Left lung (tissue), 10 donors: ENCODE measurements around the gene BATF. TPM values are rescaled to one million over a fixed set of nuclear protein-coding genes. Genes with fewer than 3 reads are reported as not detected.

ENCODE experiments used
- ATAC-seq: fragments of 200-7000 bp; cut with Tn5 transposase; one replicate; pipeline ENCODE4 v1.9.1; 2020; ENCODE audit warnings: moderate library complexity
- DNase-seq, 4 donors: peaks; one replicate each; pipeline ENCODE4 v3.0.0-alpha.2; 2013 to 2020
- H3K27ac ChIP-seq, 2 donors: fragments of 200-600 bp; sonication (generic) in 1 of 2; one replicate each; pipeline versions ENCODE4 v1.5.0 to v1.8.0; 2020 to 2021
- H3K27me3 ChIP-seq, 2 donors: fragments of 200-600 bp; sonication (generic) in 1 of 2; one replicate each; pipeline versions ENCODE4 v1.5.0 to v1.8.0; 2020 to 2021
- H3K36me3 ChIP-seq, 2 donors: fragments of 200-600 bp; sonication (generic) in 1 of 2; one replicate each; pipeline versions ENCODE4 v1.5.0 to v1.8.0; 2020 to 2021
- H3K4me1 ChIP-seq, 2 donors: fragments of 200-600 bp; one replicate each; pipeline ENCODE4 v1.8.0; 2021
- H3K4me3 ChIP-seq, 2 donors: fragments of 200-600 bp; sonication (generic) in 1 of 2; one replicate each; pipeline versions ENCODE4 v1.5.0 to v1.8.0; 2020 to 2021; ENCODE audit warnings: mild to moderate bottlenecking in 1 of 2
- H3K9me3 ChIP-seq, 2 donors: fragments of 200-600 bp; sonication (generic) in 1 of 2; one replicate each; pipeline versions ENCODE4 v1.5.0 to v1.8.0; 2020 to 2021
- intact Hi-C, 2 donors: fragments of 100-400 bp; cut with DNase I; formaldehyde crosslinking; loops; one replicate each; pipeline versions ENCODE4 v1.11.2 to v1.14.2; 2022
- polyA plus RNA-seq, 6 donors: library from polyadenylated mRNA; unstranded; fragments of 120-200 nt; gene quantifications; one replicate each; pipeline ENCODE4 v1.2.1, GENCODE V29; 2013; ENCODE audit not compliant: insufficient read length in 6 of 6
- total RNA-seq, 2 donors: library from RNA; stranded (reverse); fragmentation: NEBNext Ultra II Directional; extraction: Animal tissue kit (Norgen Biotek cat#: 25700); gene quantifications; one replicate each; pipeline ENCODE4 v1.2.1, GENCODE V29; 2021
- TF ChIP-seq, protein P1 (sequence below), 2 donors: fragments of 200-600 bp; sonication (generic) in 1 of 2; IDR thresholded peaks; one replicate each; pipeline versions ENCODE4 v1.5.0 to v1.8.0; 2021; ENCODE audit warnings: antibody characterized with exemption in 2 of 2
- donor health status: DM: no; HTN: yes; CAD: no.
- donor health status: DM: no; HTN: no; CAD: no.

BATF gene
- total and polyA plus RNA-seq, 8 donors, result 0.46 to 19.6 (median 1.2) TPM

- Histone ChIP-seq H3K4me1 (peaks cover 0 to 8% of the 10 kb centered on the region in 2 donors), H3K36me3 (no peaks in the 10 kb centered on the region), H3K27ac (no peak overlapping the region), H3K9me3 (no peaks in the 10 kb centered on the region), H3K4me3 (no peak overlapping the region), H3K27me3 (no peaks in the 10 kb centered on the region)
- TF ChIP-seq, protein P1, sequence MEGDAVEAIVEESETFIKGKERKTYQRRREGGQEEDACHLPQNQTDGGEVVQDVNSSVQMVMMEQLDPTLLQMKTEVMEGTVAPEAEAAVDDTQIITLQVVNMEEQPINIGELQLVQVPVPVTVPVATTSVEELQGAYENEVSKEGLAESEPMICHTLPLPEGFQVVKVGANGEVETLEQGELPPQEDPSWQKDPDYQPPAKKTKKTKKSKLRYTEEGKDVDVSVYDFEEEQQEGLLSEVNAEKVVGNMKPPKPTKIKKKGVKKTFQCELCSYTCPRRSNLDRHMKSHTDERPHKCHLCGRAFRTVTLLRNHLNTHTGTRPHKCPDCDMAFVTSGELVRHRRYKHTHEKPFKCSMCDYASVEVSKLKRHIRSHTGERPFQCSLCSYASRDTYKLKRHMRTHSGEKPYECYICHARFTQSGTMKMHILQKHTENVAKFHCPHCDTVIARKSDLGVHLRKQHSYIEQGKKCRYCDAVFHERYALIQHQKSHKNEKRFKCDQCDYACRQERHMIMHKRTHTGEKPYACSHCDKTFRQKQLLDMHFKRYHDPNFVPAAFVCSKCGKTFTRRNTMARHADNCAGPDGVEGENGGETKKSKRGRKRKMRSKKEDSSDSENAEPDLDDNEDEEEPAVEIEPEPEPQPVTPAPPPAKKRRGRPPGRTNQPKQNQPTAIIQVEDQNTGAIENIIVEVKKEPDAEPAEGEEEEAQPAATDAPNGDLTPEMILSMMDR (IDR thresholded peaks at IDR 0.05), result no peak
- no peak for ATAC-seq
- intact Hi-C loops, result loop anchor here in 1 of 2 donors (2.0 kb wide), 1 partner anchor 179 kb away; no protein-coding TSS in a partner anchor
- DNase-seq, result no peak
Measured at GRCh38 chr14:75489480-75489837, 32.8 kb upstream of the BATF start.

GRCh38 chr14:75491376-75491978 lies 30.8 kb upstream of the BATF start:
- no peaks in the 10 kb centered on the region for H3K27me3 ChIP-seq
- no peak overlapping the region for H3K27ac ChIP-seq
- peaks cover 0 to 8% of the 10 kb centered on the region in 2 donors for H3K4me1 ChIP-seq
- no peak for DNase-seq
- H3K4me3 ChIP-seq, result no peak overlapping the region
- no peaks in the 10 kb centered on the region for H3K36me3 ChIP-seq
- intact Hi-C loops, result loop anchor here in 1 of 2 donors (10.0 kb wide), 1 partner anchor 357 kb away; no protein-coding TSS in a partner anchor
- ATAC-seq, result no peak
- H3K9me3 ChIP-seq, result no peaks in the 10 kb centered on the region
- TF ChIP-seq, protein P1 (IDR thresholded peaks at IDR 0.05), result no peak

- no peak for DNase-seq
- ATAC-seq, result no peak
- no peaks in the 10 kb centered on the region for H3K36me3 ChIP-seq
- TF ChIP-seq, protein P1 (IDR thresholded peaks at IDR 0.05), result no peak
- H3K27me3 ChIP-seq, result no peaks in the 10 kb centered on the region
- no peak overlapping the region for H3K27ac ChIP-seq
- no peaks in the 10 kb centered on the region for H3K9me3 ChIP-seq
- no peak overlapping the region for H3K4me3 ChIP-seq
- intact Hi-C loops, result loop anchor here in 1 of 2 donors (10.0 kb wide), 1 partner anchor 358 kb away; no protein-coding TSS in a partner anchor
- H3K4me1 ChIP-seq, result peaks cover 0 to 8% of the 10 kb centered on the region in 2 donors
Measured at GRCh38 chr14:75492832-75493591, 29.3 kb upstream of the BATF start.

- peaks cover 0 to 7% of the 10 kb centered on the region in 2 donors for H3K4me1 ChIP-seq
- no peak overlapping the region for H3K4me3 ChIP-seq
- DNase-seq (no peak), ATAC-seq (no peak)
- no peaks in the 10 kb centered on the region for H3K36me3 ChIP-seq
- H3K27me3 ChIP-seq, result no peaks in the 10 kb centered on the region
- no peak overlapping the region for H3K27ac ChIP-seq
- intact Hi-C loops, result loop anchor here in 1 of 2 donors (10.0 kb wide), 1 partner anchor 359 kb away; no protein-coding TSS in a partner anchor
- H3K9me3 ChIP-seq, result no peaks in the 10 kb centered on the region
- TF ChIP-seq, protein P1 (IDR thresholded peaks at IDR 0.05), result no peak
Measured at GRCh38 chr14:75493592-75494087, 28.6 kb upstream of the BATF start.

DNA sequence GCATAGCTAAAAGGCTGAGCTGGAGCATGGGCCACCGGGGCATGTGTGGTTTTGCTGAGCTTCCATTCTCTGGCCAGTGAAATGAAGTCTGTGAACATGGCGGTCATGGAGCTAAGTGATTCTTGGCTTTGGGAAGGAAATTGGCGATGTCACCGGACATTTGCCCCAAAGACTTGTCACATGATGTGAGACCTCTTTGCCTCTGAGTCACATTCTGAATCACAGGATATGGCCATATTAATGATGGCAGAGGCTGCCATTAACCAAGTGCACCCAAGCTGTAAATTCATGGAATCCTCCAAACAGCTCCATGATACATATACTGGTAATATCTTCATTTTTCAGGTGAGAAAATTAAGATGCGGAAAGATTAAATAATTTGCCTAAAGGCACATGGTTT lies 27.4 kb upstream of the BATF start:
- no peaks in the 10 kb centered on the region for H3K4me1 ChIP-seq
- no peaks in the 10 kb centered on the region for H3K27me3 ChIP-seq
- H3K36me3 ChIP-seq, result no peaks in the 10 kb centered on the region
- TF ChIP-seq, protein P1 (IDR thresholded peaks at IDR 0.05), result no peak
- intact Hi-C loops, result loop anchor here in 1 of 2 donors (10.0 kb wide), 1 partner anchor 360 kb away; no protein-coding TSS in a partner anchor
- DNase-seq, result no peak
- no peak overlapping the region for H3K4me3 ChIP-seq
- ATAC-seq, result no peak
- no peaks in the 10 kb centered on the region for H3K9me3 ChIP-seq
- no peak overlapping the region for H3K27ac ChIP-seq
